GM19025 (cell line): ENCODE measurements around the gene TINAGL1.
A peak's percentile ranks its signal among the peaks of the same experiment; 100 is the strongest.

Experiments used
- ATAC-seq: cut with Tn5 transposase; IDR thresholded peaks from one replicate; pipeline ENCODE4 v1.9.1; 2021; ENCODE audit warnings: mild to moderate bottlenecking, low read depth, moderate library complexity; ENCODE audit not compliant: unreplicated experiment

The TINAGL1 gene

DNA sequence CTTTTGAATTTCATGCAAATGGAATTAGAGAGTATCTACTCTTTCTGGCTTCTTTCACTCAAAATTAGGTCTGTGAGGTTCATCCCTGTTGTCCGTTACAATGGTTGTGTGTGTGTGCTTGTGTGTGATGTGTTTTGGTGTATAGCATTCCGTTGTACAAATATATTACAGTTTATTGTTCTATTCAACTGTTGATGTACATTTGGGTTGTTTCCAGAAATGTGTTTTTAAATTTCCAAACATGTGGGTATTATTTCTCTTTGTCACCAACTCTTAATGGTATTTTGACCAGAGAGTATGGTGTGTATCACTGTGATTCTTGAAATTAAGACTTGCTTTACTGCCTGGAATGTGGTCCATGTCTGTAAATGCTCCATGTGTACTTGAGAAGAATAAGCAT lies 24.3 kb downstream of the TINAGL1 start:
- ATAC-seq: no peak

DNA sequence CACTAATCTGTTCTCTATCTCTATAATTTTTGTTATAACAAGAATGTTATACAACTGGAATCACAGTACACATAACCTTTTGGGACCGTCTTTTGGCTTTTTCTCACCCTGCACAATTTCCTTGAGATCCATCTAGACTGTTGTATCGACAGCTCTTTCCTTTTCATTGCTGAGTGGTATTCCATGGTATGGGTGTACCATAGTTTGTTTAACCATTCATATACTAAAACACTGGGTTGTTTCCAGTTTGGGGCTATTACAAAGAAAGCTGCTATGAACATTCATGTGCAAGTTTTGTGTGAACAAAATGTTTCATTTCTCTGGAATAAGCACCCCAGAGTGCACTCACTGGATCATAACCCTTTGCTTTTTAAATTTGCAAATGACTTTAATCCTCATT lies 25.8 kb downstream of the TINAGL1 start:
- no peak for ATAC-seq

DNA sequence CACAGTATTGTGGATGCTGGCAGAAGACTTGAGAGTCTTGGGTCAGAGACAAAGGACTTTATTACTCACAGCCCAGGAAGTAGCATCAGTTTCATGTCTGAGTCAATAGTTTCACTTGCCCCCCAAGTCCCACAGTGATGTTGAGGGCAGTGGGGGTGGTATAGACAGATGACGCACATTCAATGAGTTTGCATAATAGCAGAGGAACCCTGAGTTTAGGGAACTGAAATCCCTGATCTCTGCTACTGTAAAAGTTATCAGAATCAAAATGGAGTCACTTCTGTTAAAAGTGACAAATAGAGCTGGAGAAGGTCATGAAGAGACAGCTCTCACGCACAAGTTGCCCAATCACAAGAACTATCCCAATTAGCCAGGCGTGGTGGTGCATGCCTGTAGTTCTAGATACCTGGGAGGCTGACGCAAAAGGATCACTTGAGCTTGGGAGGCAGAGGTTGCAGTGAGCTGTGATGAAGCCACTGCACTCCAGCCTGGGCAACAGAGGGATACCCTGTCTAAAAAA lies 29.7 kb downstream of the TINAGL1 start:
- ATAC-seq: peak; percentile 89

DNA sequence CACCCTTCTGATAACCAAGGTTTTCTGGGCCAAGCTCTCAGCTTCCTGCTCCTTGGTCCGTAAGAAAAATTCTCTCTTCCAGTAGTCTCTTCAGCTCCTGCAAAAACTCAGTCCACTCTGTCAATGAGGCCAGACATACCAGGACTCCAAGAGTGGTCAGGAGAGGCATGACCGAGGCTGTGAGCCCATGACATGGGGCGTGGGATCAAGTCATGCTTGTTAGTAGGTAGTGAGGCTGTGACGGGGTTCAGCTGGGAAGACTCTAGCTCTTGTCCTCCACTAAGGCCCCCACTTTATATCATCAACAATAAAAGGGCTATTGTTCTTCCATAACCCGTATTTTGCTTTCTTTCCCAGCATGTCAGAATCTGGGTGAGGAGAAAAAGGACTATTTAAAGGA lies 31.0 kb downstream of the TINAGL1 start:
- ATAC-seq: no peak

DNA sequence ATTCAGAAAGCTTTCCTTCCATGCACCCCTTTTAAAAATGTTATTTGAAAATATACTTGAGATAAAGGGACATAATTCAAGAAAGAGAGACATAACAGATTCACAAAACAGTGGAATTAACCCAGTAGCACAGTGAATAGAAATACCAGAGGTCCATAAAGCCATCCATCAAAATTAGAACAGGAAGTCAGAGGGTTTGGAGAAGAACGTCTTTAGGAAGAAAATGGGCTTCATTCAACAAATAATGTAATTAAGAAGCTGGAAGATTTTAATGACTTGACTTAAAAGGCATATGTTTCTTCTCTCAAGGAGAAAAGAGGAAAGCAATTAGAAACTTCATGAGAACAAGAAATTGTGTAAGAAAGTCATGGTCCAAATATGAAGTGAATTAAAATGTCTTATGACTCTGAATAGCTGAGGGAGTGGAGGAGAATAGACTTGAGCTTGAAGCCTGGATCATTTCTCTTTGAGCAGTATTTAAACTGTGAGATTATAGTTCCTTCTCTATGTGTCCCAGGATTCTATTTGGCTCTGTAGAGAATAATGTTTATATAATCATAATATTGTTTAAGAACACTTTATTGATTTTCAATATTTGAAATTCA lies 33.3 kb downstream of the TINAGL1 start:
- ATAC-seq: no peak

DNA sequence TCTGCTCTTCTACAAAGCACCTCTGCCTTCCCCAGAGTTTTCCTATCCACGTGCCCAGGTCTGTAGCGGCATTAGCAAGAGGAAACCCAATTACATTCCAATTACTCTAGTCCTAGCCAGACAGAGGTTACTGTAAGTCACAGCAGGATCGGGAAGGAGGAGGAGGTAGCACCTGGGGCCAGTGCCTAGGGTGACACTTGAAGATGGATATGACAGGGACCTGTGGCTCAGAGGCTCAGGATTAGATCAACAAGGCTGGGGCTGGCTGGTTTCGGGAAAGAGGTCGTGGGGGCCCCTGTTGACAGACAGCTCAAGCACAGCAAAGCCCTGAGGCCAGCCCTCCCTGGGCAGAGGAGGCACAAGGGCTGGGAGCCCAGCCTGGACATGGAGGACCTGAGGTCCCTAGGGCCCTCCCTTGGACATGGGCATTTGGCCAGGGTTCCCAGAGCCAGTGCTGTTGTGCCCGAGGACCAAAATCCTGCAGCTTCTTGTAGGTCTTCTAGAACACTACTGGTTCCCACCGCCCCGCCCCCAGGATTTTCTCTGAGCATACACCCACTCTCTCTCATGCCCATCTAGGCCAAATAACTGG lies 38.2 kb downstream of the TINAGL1 start:
- ATAC-seq: no peak

DNA sequence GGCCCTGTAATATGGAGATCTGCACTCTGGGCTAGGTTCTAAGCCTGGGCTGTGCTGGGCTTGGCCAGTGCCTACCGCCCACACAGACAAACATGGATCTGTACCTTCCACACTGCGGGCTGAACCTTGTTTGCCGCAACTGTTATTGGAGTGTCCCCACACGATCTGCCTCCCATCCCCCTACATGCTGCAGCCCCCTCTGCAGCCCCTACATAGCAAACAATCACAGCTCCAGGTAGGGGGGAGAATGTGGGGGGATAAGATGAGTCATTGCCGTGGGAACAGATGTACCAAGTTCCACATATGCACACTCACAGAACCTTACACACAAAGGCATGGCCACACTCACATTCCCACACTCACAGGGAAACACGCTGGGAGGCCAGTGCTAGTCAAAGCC lies 39.1 kb downstream of the TINAGL1 start:
- no peak for ATAC-seq

DNA sequence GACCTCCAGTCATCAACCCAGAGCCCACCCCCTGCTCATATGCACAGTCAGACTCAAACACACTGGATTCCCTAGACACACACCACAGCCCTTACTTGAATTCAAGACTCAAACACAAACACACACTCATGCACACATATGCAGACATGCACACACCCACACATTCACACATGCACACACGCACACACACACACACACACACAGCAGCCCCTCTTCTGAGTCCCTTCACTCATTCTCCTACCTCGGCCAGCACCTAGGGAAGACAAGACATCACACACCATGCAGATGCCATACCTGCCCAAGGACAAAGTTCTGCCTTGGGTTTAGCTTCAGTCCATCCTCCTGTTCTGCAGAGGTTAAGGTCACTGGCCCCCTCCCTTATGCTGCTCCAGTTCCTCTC lies 39.6 kb downstream of the TINAGL1 start:
- no peak for ATAC-seq

DNA sequence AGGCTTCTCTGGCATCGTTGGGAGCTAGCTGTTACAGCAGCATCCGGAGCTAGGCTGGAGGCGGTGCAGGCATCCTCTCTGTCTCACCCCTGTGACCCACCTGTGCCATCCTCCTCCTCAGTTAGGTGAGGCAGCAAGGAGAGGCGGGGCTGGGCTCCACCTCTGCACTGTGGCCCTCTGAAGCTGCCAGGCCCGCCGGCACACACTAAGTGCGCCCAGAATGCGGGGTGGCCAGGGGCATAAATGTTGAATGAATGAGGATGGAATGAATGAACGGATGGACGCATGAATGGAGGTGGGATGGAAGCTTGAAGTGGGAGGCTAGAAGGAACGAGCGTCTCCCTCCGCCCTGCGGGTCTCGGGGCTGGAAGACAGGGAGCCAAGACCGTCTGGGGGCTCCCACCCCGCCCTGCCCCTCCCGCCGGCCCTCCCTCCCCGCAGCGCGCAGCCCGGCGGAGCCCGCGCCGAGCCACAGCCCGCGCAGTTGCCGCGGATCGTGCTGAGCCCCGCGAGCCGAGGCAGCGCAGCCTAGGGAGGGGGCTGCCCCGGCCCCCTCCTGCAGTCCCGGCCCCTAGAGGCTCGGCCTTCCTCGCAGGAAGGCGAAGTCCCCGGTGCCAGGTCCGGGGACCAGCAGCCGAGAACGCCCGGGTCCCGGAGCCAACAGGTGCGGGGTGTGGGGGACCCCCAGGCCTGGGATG lies 41.1 kb downstream of the TINAGL1 start, which contains the start of gene HCRTR1:
Gene HCRTR1 (plus strand): TSS at position 472 of the 698 bp plus-strand sequence. CDS start 1,504 bp downstream, outside the sequence.
- ATAC-seq: no peak

DNA sequence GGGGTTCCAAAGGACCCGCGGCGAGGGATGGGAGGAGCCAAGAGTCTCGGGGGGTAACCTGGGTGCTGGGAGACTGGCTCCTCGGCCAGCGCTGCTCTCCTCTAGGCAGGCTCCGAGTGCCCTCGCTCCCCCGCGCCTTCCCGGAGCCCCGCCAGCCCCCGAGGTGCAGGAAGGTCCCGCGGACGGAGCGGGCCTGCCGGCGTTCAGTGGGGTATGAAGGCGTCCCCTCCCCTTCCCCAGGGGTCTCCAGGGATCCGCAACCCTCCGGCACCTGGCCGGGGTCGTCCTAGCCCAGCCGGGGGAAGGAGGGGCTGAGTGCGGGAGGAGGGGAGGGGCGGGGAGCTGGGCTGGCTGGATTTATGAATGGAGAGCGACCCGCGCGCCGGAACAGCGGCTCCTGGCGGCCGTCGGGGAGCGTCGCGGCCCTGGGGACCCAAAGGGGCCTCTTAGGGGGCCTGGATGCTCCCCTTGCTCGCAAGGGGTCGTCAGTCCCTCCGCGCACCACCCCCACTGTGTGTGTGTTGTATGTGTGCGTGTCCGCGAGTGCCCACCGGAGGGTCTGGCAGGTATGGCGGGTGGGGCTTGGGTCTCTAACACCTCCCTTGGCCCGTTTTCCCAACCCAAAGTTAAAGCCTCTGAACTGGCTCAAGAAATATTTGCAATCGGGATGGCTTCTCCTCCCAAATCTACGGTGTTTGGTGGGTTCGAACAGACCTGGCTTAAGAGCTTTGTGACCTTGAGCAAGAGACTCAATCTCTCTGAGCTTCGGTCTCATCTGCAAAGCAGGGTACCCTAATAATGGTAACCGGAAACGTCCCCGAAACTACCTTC lies 41.8 kb downstream of the TINAGL1 start:
- no peak for ATAC-seq

DNA sequence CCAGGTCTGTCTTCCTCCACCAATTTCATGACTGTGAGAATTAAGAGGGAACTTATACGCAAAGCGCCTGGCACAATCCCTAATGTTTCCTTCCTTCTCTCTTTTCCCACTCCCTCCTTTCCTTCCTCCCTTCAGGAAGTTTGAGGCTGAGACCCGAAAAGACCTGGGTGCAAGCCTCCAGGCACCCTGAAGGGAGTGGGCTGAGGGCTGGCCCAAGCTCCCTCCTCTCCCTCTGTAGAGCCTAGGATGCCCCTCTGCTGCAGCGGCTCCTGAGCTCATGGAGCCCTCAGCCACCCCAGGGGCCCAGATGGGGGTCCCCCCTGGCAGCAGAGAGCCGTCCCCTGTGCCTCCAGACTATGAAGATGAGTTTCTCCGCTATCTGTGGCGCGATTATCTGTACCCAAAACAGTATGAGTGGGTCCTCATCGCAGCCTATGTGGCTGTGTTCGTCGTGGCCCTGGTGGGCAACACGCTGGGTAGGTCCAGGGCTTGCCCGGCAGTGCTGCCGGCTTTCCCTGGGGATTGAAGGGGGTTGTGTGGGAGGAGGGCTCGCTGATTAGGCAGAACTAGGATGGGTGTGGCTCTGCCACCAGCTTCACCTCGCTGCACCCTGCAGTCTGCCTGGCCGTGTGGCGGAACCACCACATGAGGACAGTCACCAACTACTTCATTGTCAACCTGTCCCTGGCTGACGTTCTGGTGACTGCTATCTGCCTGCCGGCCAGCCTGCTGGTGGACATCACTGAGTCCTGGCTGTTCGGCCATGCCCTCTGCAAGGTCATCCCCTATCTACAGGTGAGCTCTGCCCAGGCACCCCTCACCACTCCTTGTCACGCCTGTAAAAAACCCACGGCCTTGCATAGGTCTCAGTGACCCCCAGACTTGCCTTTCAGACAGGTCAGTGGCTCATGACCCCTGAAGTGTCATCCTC lies 42.9 kb downstream of the TINAGL1 start:
- no peak for ATAC-seq

DNA sequence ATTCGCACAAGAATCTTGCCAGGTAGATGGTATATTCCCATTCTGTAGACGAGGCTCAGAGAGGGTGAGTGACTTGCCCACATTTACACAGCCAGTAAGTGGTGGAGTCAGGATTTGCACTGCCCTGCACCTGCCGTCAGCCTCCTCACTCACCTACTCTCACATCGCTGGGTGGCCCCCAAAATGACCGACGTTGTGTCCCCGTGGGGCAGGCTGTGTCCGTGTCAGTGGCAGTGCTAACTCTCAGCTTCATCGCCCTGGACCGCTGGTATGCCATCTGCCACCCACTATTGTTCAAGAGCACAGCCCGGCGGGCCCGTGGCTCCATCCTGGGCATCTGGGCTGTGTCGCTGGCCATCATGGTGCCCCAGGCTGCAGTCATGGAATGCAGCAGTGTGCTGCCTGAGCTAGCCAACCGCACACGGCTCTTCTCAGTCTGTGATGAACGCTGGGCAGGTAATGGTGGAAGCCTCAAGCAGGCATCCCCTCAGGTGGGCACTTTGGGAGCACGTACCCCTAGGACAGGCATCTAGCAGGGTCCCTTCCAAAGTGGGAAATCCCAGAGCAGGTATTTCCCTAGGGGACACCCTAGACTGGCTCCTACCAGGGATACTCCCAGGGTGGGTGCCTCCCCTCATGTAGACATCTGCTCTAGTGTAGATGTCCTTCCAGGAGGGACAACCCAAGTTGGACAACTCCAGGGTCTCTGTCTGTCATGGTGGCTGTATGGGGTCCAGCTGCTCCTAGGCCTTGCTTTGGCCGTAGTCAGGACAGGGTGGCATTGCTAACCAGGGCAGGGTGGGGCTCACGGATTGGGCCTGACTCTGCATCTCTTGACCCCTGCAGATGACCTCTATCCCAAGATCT lies 44.5 kb downstream of the TINAGL1 start:
- no peak for ATAC-seq

DNA sequence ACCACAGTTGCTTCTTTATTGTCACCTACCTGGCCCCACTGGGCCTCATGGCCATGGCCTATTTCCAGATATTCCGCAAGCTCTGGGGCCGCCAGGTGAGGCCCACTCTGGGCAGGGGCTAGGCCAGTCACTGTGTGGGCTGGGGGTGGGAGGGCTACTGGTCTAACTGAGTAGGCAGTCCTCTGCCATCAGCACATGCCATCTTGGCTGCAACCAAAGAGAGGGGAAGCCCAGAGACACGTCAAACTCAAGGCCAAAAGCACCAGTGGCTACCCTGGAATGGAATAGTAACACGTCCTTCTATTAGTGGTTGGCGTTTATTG lies 45.1 kb downstream of the TINAGL1 start:
- no peak for ATAC-seq

DNA sequence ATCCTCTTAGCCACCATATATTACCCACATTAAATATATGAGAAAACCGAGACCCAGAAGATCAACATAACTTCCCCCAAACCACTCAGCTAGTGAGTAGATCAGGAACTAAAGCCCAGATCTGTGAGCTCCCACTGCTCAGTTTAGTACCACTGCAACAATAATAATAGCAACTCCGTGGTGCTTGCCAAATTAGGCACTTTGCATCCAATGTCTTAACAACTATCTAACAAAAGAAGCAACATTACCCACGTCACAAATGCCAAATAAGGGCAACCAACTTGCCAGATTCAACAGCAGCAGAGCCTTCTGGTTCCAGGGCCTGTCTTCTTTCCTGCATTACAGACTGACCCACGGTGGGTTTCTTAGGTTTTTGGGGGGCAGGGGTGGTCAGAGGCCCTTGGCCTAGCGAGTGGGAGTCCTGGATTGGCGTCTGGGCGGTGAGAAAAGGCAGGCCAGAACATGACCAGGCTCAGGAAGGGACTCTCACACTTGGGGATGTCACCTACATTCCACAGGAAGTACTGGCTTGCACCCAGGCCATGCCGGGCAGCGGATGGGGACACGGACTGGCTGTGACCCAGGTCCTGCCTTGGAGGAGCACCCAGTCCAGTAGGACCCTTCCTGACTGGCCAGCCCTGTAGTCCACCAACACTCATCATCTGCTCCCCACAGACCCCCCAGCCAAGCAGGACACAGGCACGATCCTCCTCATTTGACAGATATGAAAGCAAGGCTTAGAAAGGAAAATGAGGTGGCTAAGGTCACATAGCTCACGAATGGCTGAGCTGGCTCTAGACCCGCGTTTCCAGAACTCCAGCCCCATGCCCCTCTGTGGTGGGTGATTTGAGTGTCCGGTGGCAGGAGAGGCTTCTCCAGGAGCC lies 45.8 kb downstream of the TINAGL1 start:
- no peak for ATAC-seq

DNA sequence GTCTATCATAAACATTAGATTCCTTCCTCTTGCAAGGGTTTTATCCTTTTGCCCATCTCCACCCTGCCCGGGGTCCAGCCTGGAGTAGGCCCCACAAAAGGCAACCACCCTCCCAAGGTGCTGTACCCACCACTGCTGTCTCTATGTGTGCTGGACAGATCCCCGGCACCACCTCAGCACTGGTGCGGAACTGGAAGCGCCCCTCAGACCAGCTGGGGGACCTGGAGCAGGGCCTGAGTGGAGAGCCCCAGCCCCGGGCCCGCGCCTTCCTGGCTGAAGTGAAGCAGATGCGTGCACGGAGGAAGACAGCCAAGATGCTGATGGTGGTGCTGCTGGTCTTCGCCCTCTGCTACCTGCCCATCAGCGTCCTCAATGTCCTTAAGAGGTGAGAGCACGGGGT lies 47.0 kb downstream of the TINAGL1 start:
- ATAC-seq: no peak

DNA sequence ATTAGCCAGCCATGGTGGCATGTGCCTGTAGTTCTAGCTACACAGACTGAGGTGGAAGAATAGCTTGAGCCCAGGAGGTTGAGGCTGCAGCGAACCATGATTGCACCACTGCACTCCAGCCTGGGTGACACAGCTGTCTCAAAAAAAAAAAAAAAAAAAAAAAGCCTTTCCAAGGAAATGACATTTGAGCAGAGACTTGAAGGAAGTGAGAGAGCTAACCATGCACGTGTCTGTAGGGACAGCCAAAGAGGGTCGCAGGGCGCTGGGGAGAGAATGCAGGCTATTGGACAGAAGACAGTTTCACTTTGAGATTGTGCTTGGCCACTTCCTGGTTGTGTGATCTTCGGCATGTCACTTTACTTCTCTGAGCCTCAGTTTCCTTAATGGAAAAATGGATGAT lies 48.0 kb downstream of the TINAGL1 start:
- no peak for ATAC-seq

DNA sequence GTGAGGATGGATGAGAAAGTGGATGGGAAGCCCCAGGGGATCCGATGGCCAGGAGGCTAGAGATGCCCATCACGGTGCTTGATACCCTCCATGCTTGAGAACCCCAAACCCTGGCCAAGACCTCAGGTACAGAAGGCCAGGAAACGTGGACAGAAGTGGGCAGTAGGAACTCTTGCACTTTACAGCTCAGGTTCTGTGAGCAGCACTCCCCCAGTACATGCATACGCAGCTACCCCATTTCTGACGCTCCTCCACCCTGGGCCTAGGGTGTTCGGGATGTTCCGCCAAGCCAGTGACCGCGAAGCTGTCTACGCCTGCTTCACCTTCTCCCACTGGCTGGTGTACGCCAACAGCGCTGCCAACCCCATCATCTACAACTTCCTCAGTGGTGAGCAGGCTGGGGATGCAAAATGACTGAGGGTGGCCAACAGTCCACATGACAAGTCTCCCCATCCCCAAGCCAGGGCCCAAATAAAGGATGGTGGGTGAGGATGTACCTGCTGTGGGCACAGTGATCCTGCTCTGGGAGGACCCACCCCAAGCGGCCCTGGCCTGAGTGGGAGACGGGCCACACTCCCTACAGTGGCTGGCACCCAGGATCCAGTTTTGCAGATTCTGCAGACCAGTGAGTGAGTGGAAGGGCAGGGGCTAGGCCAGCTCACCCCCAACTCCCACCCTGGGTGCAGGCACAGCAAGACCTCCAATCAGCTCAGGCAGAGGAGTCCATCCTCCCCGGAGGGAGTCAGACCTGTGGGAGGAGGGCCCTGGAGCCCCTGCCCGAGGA lies 48.6 kb downstream of the TINAGL1 start:
- no peak for ATAC-seq
